Parathyroid adenoma (tissue), 2 donors: Measurements from ENCODE around the gene ABHD1.

Source experiments
- H2AFZ ChIP-seq: fragments of 300-600 bp; sonication (generic); one replicate; pipeline ENCODE4 v1.7.0; 2017; ENCODE audit warnings: antibody characterized with exemption, mild to moderate bottlenecking
- H3K27ac ChIP-seq: fragments of 300-600 bp; sonication (generic); one replicate; pipeline ENCODE4 v1.7.0; 2017
- H3K27me3 ChIP-seq: fragments of 300-600 bp; sonication (generic); one replicate; pipeline ENCODE4 v1.7.0; 2017; ENCODE audit warnings: low read length; ENCODE audit not compliant: control insufficient read depth, insufficient read depth
- H3K36me3 ChIP-seq: fragments of 300-600 bp; sonication (generic); one replicate; pipeline ENCODE4 v1.7.0; 2017; ENCODE audit warnings: low read length; ENCODE audit not compliant: control insufficient read depth, insufficient read depth
- H3K4me1 ChIP-seq: fragments of 300-600 bp; sonication (generic); one replicate; pipeline ENCODE4 v1.7.0; 2017; ENCODE audit warnings: control low read depth
- H3K4me2 ChIP-seq: fragments of 300-600 bp; sonication (generic); one replicate; pipeline ENCODE4 v1.7.0; 2017; ENCODE audit warnings: low read length
- H3K4me3 ChIP-seq: fragments of 300-600 bp; sonication (generic); one replicate; pipeline ENCODE4 v1.7.0; 2017; ENCODE audit warnings: low read depth, low read length
- H3K79me2 ChIP-seq: fragments of 300-600 bp; sonication (generic); one replicate; pipeline ENCODE4 v1.7.0; 2017; ENCODE audit warnings: control low read depth
- H3K9ac ChIP-seq: fragments of 300-600 bp; sonication (generic); one replicate; pipeline ENCODE4 v1.7.0; 2017; ENCODE audit warnings: mild to moderate bottlenecking
- H3K9me3 ChIP-seq: fragments of 300-600 bp; sonication (generic); one replicate; pipeline ENCODE4 v1.7.0; 2017; ENCODE audit warnings: low read length; ENCODE audit not compliant: control insufficient read depth
- CTCF ChIP-seq: fragments of 300-600 bp; sonication (generic); IDR thresholded peaks from one replicate; pipeline ENCODE4 v1.7.0; 2017; ENCODE audit warnings: antibody characterized with exemption, mild to moderate bottlenecking
- donor health status: primary hyperparathyroidism.

ABHD1 gene

GRCh38 chr2:27133905-27134780 is 10.5 kb downstream of the ABHD1 start, which contains the start of gene PREB:
Gene PREB, minus strand, starts transcription at chr2:27134636. Its CDS starts 215 bp downstream, at chr2:27134421.
- Histone ChIP-seq H3K4me1 (peaks cover 9% of the 10 kb centered on the region), H3K27ac (peak within 1 kb of the TSS; percentile 50), H3K9ac (peak within 1 kb of the TSS; percentile 24), H3K36me3 (no peaks in the 10 kb centered on the region), H3K27me3 (no peaks in the 10 kb centered on the region), H2AFZ (peak within 1 kb of the TSS; percentile 78), H3K4me3 (peak within 1 kb of the TSS; percentile 97), H3K9me3 (no peaks in the 10 kb centered on the region), H3K79me2 (peaks cover 7% of the 10 kb centered on the region), H3K4me2 (peak within 1 kb of the TSS; percentile 95)
- TF ChIP-seq CTCF: no peak

- no peaks in the 10 kb centered on the region for H3K27me3 ChIP-seq
- TF ChIP-seq CTCF: no peak
- H3K36me3 ChIP-seq: no peaks in the 10 kb centered on the region
- H3K4me2 ChIP-seq: no peak overlapping the region
- no peak overlapping the region for H3K9ac ChIP-seq
- H2AFZ ChIP-seq: peak overlapping the region; percentile 78
- H3K9me3 ChIP-seq: no peaks in the 10 kb centered on the region
- H3K4me1 ChIP-seq: peaks cover 9% of the 10 kb centered on the region
- H3K27ac ChIP-seq: peak overlapping the region; percentile 50
- H3K79me2 ChIP-seq: peaks cover 7% of the 10 kb centered on the region
- peak overlapping the region; percentile 97 for H3K4me3 ChIP-seq
Measured at GRCh38 chr2:27134781-27135477, 11.3 kb downstream of the ABHD1 start.

- H3K27ac ChIP-seq: no peak overlapping the region
- TF ChIP-seq CTCF: no peak
Measured at GRCh38 chr2:27135478-27135955, 11.9 kb downstream of the ABHD1 start.

GRCh38 chr2:27136751-27137150 is 13.1 kb downstream of the ABHD1 start:
- H3K9me3 ChIP-seq: no peaks in the 10 kb centered on the region
- H3K36me3 ChIP-seq: no peaks in the 10 kb centered on the region
- H3K27me3 ChIP-seq: no peaks in the 10 kb centered on the region
- H3K4me2 ChIP-seq: no peak overlapping the region
- H3K9ac ChIP-seq: no peak overlapping the region
- H3K27ac ChIP-seq: no peak overlapping the region
- H3K4me1 ChIP-seq: peaks cover 9% of the 10 kb centered on the region
- H3K4me3 ChIP-seq: no peak overlapping the region
- H2AFZ ChIP-seq: no peak overlapping the region
- peaks cover 7% of the 10 kb centered on the region for H3K79me2 ChIP-seq
- no peak for TF ChIP-seq CTCF

More at GRCh38 chr2:27135478-27135955, 11.9 kb downstream of the ABHD1 start:
- Histone ChIP-seq H3K4me2 (no peak overlapping the region), H3K4me1 (peaks cover 9% of the 10 kb centered on the region), H2AFZ (peak overlapping the region; percentile 38), H3K9ac (no peak overlapping the region), H3K79me2 (peaks cover 7% of the 10 kb centered on the region), H3K27me3 (no peaks in the 10 kb centered on the region), H3K36me3 (no peaks in the 10 kb centered on the region), H3K4me3 (no peak overlapping the region), H3K9me3 (no peaks in the 10 kb centered on the region)
